Activated T-cell treated with anti-CD3 and anti-CD28 coated beads, Interleukin-2, amount 50 U/mL, for 4 hours (primary cell): ENCODE results near the gene RALGPS1. TPM values are rescaled to one million over a fixed set of nuclear protein-coding genes. Genes with fewer than 3 reads are reported as not detected.

Experiments
- ATAC-seq, 2 donors: fragments of 200-7000 bp; cut with Tn5 transposase; one replicate each; pipeline ENCODE4 v1.10.0; 2021
- DNase-seq: peaks from one replicate; pipeline ENCODE4 v3.0.0-alpha.2; 2020
- H3K27me3 Mint-ChIP-seq: one replicate; pipeline ENCODE4 v1.8.0; 2021; ENCODE audit warnings: low read depth, mixed read lengths
- H3K36me3 Mint-ChIP-seq: one replicate; pipeline ENCODE4 v1.8.0; 2022; ENCODE audit warnings: mixed read lengths; ENCODE audit not compliant: insufficient read depth
- H3K4me1 Mint-ChIP-seq: one replicate; pipeline ENCODE4 v1.8.0; 2021; ENCODE audit warnings: low read depth, mixed read lengths
- H3K4me3 Mint-ChIP-seq: one replicate; pipeline ENCODE4 v1.8.0; 2021; ENCODE audit warnings: mild to moderate bottlenecking, moderate library complexity, mixed read lengths
- H3K9me3 Mint-ChIP-seq: one replicate; pipeline ENCODE4 v1.8.0; 2021; ENCODE audit warnings: mixed read lengths
- total RNA-seq, 3 donors: library from RNA; stranded (reverse); gene quantifications; one replicate each; pipeline ENCODE4 v1.2.1, GENCODE V29; 2021

The RALGPS1 gene
- total RNA-seq, 3 donors from 2014 or later = 0.51 to 1.2 (median 1.1) TPM

- ATAC-seq (no peak), DNase-seq (no peak)
- peaks cover under 1% of the 10 kb centered on the region for H3K27me3 Mint-ChIP-seq
- H3K9me3 Mint-ChIP-seq = no peaks in the 10 kb centered on the region
- H3K36me3 Mint-ChIP-seq = no peaks in the 10 kb centered on the region
- no peak overlapping the region for H3K4me3 Mint-ChIP-seq
- peaks cover 6% of the 10 kb centered on the region for H3K4me1 Mint-ChIP-seq
Measured at GRCh38 chr9:127195976-127196825, 281.6 kb downstream of the RALGPS1 start.

- ATAC-seq = no peak
- DNase-seq = no peak
- Mint-ChIP-seq H3K36me3 (no peaks in the 10 kb centered on the region), H3K4me1 (peaks cover 6% of the 10 kb centered on the region), H3K9me3 (no peaks in the 10 kb centered on the region), H3K27me3 (peaks cover 2% of the 10 kb centered on the region), H3K4me3 (no peak overlapping the region)
Measured at GRCh38 chr9:127196826-127197145, 282.2 kb downstream of the RALGPS1 start.

- ATAC-seq (no peak), DNase-seq (no peak)
- H3K27me3 Mint-ChIP-seq = peaks cover 2% of the 10 kb centered on the region
- no peaks in the 10 kb centered on the region for H3K9me3 Mint-ChIP-seq
- no peak overlapping the region for H3K4me3 Mint-ChIP-seq
- no peaks in the 10 kb centered on the region for H3K36me3 Mint-ChIP-seq
- H3K4me1 Mint-ChIP-seq = peaks cover 6% of the 10 kb centered on the region
Measured at GRCh38 chr9:127197186-127197860, 282.7 kb downstream of the RALGPS1 start.

- Mint-ChIP-seq H3K4me1 (peaks cover 6% of the 10 kb centered on the region), H3K4me3 (no peak overlapping the region), H3K36me3 (no peaks in the 10 kb centered on the region), H3K9me3 (no peaks in the 10 kb centered on the region), H3K27me3 (peaks cover 2% of the 10 kb centered on the region)
- DNase-seq (no peak), ATAC-seq (no peak)
Measured at GRCh38 chr9:127197861-127198430, 283.4 kb downstream of the RALGPS1 start.

GRCh38 chr9:127198587-127198986, 284.0 kb downstream of the RALGPS1 start:
- Mint-ChIP-seq H3K4me3 (no peak overlapping the region), H3K36me3 (no peaks in the 10 kb centered on the region), H3K4me1 (peaks cover 8% of the 10 kb centered on the region), H3K9me3 (no peaks in the 10 kb centered on the region), H3K27me3 (peaks cover 2% of the 10 kb centered on the region)
- DNase-seq (no peak), ATAC-seq (no peak)

DNA sequence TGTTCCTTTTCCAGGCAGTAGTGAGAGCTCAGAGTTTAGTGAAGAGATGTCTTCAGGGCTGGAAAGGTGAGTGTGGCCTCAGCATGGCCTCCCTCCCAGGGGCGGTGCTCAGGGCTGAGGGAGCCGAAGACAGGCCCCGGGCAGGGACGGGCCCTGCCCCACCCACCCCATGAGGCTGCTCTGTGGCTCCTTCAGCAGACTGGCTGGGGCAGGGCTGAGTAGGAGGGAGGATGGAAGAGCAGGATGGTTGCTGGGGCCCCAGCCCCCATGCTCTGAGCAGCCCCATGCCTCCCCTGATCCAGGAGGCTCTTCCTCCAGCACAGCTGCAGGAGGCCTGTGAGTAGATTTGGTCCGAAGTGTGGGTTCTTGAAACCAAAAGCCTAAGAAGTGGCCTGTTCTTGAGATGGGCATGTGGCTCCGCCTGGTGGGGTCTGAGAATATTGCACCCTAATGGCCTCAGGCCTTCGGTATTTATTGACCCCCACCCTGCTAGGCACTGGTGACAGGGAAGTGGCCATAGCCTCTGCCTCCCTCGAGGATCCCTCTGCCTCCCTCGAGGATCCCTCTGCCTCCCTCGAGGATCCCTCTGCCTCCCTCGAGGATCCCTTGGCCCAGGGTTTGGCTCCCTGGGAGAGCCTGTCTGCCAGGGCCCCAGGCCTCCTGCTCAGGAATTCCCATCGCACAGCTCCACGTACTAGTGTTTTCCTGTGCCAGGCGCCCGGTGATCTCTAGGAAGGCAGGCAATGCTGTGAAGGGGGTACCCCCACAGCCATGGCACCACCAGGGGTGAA, 284.6 kb downstream of the RALGPS1 start:
- H3K9me3 Mint-ChIP-seq = no peaks in the 10 kb centered on the region
- peak; percentile 74 to 81 for ATAC-seq
- peaks cover 2% of the 10 kb centered on the region for H3K27me3 Mint-ChIP-seq
- no peak overlapping the region for H3K4me3 Mint-ChIP-seq
- peak; percentile 78 for DNase-seq
- H3K4me1 Mint-ChIP-seq = peaks cover 12% of the 10 kb centered on the region
- H3K36me3 Mint-ChIP-seq = no peaks in the 10 kb centered on the region

GRCh38 chr9:127200106-127200862, 285.7 kb downstream of the RALGPS1 start:
- no peak for DNase-seq
- Mint-ChIP-seq H3K4me3 (no peak overlapping the region), H3K9me3 (no peaks in the 10 kb centered on the region), H3K36me3 (no peaks in the 10 kb centered on the region), H3K27me3 (peaks cover 2% of the 10 kb centered on the region), H3K4me1 (peaks cover 13% of the 10 kb centered on the region)
- no peak for ATAC-seq

GRCh38 chr9:127201071-127201541, 286.5 kb downstream of the RALGPS1 start:
- Mint-ChIP-seq H3K36me3 (peaks cover 2% of the 10 kb centered on the region), H3K4me3 (no peak overlapping the region), H3K4me1 (peaks cover 13% of the 10 kb centered on the region), H3K9me3 (no peaks in the 10 kb centered on the region), H3K27me3 (peaks cover 2% of the 10 kb centered on the region)
- ATAC-seq (no peak), DNase-seq (no peak)

- Mint-ChIP-seq H3K4me3 (no peak overlapping the region), H3K4me1 (peaks cover 13% of the 10 kb centered on the region), H3K27me3 (peaks cover 2% of the 10 kb centered on the region), H3K36me3 (peaks cover 3% of the 10 kb centered on the region), H3K9me3 (no peaks in the 10 kb centered on the region)
- ATAC-seq (no peak), DNase-seq (no peak)
Measured at GRCh38 chr9:127201731-127202130, 287.1 kb downstream of the RALGPS1 start.

DNA sequence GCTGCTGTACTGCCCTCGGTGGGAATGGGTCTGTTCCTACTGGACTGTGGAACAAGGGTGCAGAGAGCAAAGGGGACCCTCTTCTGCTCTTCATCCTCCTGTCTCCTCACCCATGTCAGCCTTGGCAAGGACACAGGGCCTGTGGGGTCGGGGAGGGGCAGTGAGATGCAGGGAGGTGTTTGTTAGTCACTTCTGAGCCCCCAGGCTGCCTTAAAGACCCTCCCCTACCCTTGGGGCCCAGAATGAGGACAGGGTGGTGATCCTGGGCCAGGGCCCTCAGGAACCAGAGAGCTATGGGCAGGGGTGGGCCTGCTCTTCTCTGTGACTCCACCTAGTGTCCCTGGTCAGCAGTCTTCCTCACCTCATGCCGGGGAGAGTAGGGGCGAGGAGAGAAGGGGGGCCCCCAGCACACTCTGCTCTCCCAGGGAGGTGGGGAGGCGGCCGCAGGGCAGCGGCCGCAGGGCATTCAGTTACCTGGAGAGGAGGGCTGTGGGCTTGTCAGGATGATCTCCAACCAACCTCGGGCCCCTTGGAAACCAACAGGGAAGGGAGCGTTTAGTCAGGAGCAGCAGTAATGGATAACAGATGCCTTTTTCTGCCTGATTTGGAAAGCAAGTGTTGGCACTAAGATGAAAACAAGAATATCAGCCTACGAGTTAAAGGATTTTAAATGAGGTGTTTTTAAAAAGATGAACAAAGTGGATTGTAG, 288.0 kb downstream of the RALGPS1 start:
- Mint-ChIP-seq H3K4me1 (peaks cover 13% of the 10 kb centered on the region), H3K4me3 (no peak overlapping the region), H3K27me3 (peaks cover 2% of the 10 kb centered on the region), H3K36me3 (peaks cover 3% of the 10 kb centered on the region), H3K9me3 (no peaks in the 10 kb centered on the region)
- no peak for ATAC-seq
- DNase-seq = no peak

DNA sequence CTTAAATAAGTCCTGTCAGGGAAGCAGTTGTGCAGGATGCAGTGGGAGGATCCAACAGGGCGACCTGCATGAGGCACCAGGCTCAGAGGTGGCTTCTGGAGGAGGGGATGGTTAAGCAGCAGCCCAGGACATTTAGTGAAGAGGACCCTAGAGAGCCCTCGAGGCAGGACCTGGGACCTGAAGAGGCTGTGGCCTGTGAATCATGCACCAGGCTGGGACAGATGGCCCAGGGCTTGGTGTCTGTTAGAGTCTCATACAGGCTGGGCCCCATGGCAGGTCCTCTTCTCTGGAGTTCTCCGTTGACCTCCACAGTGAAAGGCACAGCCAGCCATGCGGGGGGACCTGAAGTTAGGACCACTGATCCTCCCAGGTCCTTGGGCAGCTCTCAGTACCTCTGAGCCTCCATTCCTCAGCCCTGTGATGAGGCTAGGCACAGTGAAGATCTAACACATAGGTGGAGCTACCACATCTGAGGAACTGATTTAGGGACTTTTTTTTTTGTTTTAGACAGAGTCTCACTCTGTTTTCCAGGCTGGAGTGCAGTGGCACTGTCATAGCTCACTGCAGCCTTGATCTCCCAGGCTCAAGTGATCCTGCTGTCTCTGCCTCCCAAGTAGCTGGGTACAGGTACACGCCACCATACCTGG, 289.2 kb downstream of the RALGPS1 start:
- H3K27me3 Mint-ChIP-seq = peaks cover 4% of the 10 kb centered on the region
- H3K9me3 Mint-ChIP-seq = no peaks in the 10 kb centered on the region
- H3K36me3 Mint-ChIP-seq = peaks cover 3% of the 10 kb centered on the region
- ATAC-seq = no peak
- H3K4me1 Mint-ChIP-seq = peaks cover 10% of the 10 kb centered on the region
- H3K4me3 Mint-ChIP-seq = no peak overlapping the region
- no peak for DNase-seq

DNA sequence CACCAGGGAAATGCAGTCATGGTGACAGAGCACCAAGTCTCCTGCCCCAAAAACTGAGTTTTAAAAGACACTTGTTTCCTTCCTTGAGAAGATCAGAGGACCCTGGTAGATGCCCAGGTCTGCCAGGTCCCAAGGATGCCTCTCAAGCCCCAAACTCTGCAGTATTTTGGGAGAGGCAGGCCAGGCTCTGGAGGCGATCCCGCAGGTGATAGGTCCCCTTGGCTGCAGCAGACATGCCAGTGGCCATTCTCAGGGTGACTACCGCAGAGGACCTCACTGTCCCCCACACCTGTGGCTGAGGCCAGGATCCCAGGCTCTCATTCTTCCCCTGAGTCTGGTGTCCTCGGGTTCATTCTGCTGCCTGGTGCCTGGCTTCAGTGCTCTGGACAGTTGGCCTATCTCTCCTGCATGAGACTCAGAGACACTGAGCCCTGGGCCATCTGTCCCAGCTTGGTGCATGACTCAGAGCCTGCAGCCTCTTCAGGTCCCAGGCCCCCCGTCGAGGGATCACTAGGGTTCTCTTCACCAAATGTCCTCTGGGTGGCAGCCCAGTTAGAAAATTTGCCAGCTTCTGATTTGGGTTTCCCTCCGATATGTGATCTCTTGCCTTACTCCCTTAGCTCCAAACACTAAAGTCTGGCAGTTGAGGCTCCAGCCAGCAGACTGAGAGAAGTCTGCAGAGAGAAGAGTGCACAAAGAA, 290.3 kb downstream of the RALGPS1 start:
- no peak for ATAC-seq
- no peak for DNase-seq
- H3K27me3 Mint-ChIP-seq = peaks cover 4% of the 10 kb centered on the region

More for the DNA sequence above, 290.3 kb downstream of the RALGPS1 start:
- H3K9me3 Mint-ChIP-seq = no peaks in the 10 kb centered on the region
- H3K4me1 Mint-ChIP-seq = peaks cover 7% of the 10 kb centered on the region
- no peak overlapping the region for H3K4me3 Mint-ChIP-seq
- peaks cover 3% of the 10 kb centered on the region for H3K36me3 Mint-ChIP-seq
